ENCODE data around the gene LRRC27.

GRCh38 chr10:132425029-132425756 is 93.2 kb downstream of the LRRC27 start:
- TF ChIP-seq CTCF (IDR thresholded peaks at IDR 0.05), result no peak
- TF ChIP-seq EZH2 (IDR thresholded peaks at IDR 0.05; ENCODE audit: borderline replicate concordance, insufficient read depth, low read depth, low read length, poor library complexity, severe bottlenecking), result no peak
